Measurements from ENCODE around the gene SERHL2. TPM values are rescaled to one million over a fixed set of nuclear protein-coding genes. Genes with fewer than 3 reads are reported as not detected.

Gene SERHL2
- total and polyA plus RNA-seq, 12 donors = 1.4 to 6.1 (median 3.5) TPM

- ATAC-seq = no peak
- Histone ChIP-seq H3K27me3 (no peaks in the 10 kb centered on the region), H3K27ac (no peak overlapping the region), H3K9me3 (no peaks in the 10 kb centered on the region), H3K36me3 (peaks cover 0 to 55% (median 27%) of the 10 kb centered on the region in 9 donors), H3K4me1 (peaks cover 5 to 59% (median 29%) of the 10 kb centered on the region in 9 donors), H3K4me3 (no peak overlapping the region)
- 91 to 98% methylated on average over 4 of the region's 4 CpGs for WGBS, 2 donors
- intact Hi-C loops (cut with DNase I) = loop anchor here in 5 of 10 donors (2.0 to 10.0 kb wide), 6 partner anchors 23 to 202 kb away; no protein-coding TSS in a partner anchor
- DNase-seq = no peak
- TF ChIP-seq CTCF (IDR thresholded peaks at IDR 0.05) = no peak
These were observed 66.3 kb downstream of the SERHL2 start for GRCh38 chr22:42620084-42620483.

- peaks cover 0 to 69% (median 40%) of the 10 kb centered on the region in 9 donors for H3K36me3 ChIP-seq
- peaks cover 5 to 45% (median 23%) of the 10 kb centered on the region in 9 donors for H3K4me1 ChIP-seq
- H3K27ac ChIP-seq = peak overlapping the region in 5 of 10 donors; percentile 3 to 44 (median 35)
- intact Hi-C loops (cut with DNase I) = loop anchor here in 5 of 10 donors (2.0 to 10.0 kb wide), 6 partner anchors 21 to 201 kb away; no protein-coding TSS in a partner anchor
- peak; percentile 81 to 96 (median 92) for TF ChIP-seq CTCF (IDR thresholded peaks at IDR 0.05)
- H3K9me3 ChIP-seq = no peaks in the 10 kb centered on the region
- H3K4me3 ChIP-seq = no peak overlapping the region
- ATAC-seq (peak; percentile 45 to 74 (median 70)), DNase-seq (peak; percentile 69 to 78)
- WGBS, 2 donors = 42 to 51% methylated on average over 11 of the region's 11 CpGs
- no peaks in the 10 kb centered on the region for H3K27me3 ChIP-seq
These were observed 67.8 kb downstream of the SERHL2 start for GRCh38 chr22:42621505-42622002.

- intact Hi-C loops (cut with DNase I) = loop anchor here in 4 of 10 donors (5.0 to 10.0 kb wide), 4 partner anchors 190 to 200 kb away; no protein-coding TSS in a partner anchor
- Histone ChIP-seq H3K4me3 (no peak overlapping the region), H3K9me3 (no peaks in the 10 kb centered on the region), H3K27ac (peak overlapping the region in 4 of 10 donors; percentile 6 to 44 (median 38)), H3K4me1 (peaks cover 5 to 39% (median 23%) of the 10 kb centered on the region in 9 donors), H3K27me3 (no peaks in the 10 kb centered on the region), H3K36me3 (peaks cover 4 to 76% (median 46%) of the 10 kb centered on the region in 9 donors)
- ATAC-seq (no peak), DNase-seq (no peak)
- WGBS, 2 donors = 90 to 91% methylated on average over 20 of the region's 20 CpGs
- no peak for TF ChIP-seq CTCF (IDR thresholded peaks at IDR 0.05)
These were observed 68.4 kb downstream of the SERHL2 start for GRCh38 chr22:42622061-42622710.

- peak overlapping the region in 8 of 10 donors; percentile 4 to 68 (median 51) for H3K27ac ChIP-seq
- no peak for ATAC-seq
- 83 to 90% methylated on average over 18 of the region's 18 CpGs for WGBS, 2 donors
- peaks cover 5 to 34% (median 23%) of the 10 kb centered on the region in 9 donors for H3K4me1 ChIP-seq
- no peaks in the 10 kb centered on the region for H3K9me3 ChIP-seq
- no peak for DNase-seq
- H3K4me3 ChIP-seq = no peak overlapping the region
- no peak for TF ChIP-seq CTCF (IDR thresholded peaks at IDR 0.05)
- intact Hi-C loops (cut with DNase I) = loop anchor here in 4 of 10 donors (5.0 to 10.0 kb wide), 4 partner anchors 189 to 199 kb away; no protein-coding TSS in a partner anchor
- no peaks in the 10 kb centered on the region for H3K27me3 ChIP-seq
- peaks cover 6 to 87% (median 57%) of the 10 kb centered on the region in 9 donors for H3K36me3 ChIP-seq
These were observed 69.6 kb downstream of the SERHL2 start for GRCh38 chr22:42623301-42623751.

Other genes with a start within 250 kb of the SERHL2 start
- gene NFAM1, start 121.6 kb upstream of the SERHL2 start, total RNA-seq = 1 to 10 TPM in 7 of 10 donors, under 1 TPM in 3; 0.45 to 6.4 (median 1.6) TPM
- gene NFAM1, start 121.6 kb upstream of the SERHL2 start, polyA plus RNA-seq = under 1 TPM; 0.38 to 0.44 TPM
- gene RRP7A, start 34.2 kb upstream of the SERHL2 start, total RNA-seq = 10 to 100 TPM; 20.8 to 35.2 (median 26.1) TPM
- 10 to 100 TPM; 21.9 to 28.3 TPM for gene RRP7A, start 34.2 kb upstream of the SERHL2 start, polyA plus RNA-seq
- gene POLDIP3, start 60.9 kb downstream of the SERHL2 start, total RNA-seq = 10 to 100 TPM; 27.2 to 42.6 (median 33.6) TPM
- 10 to 100 TPM; 11.9 to 32.6 TPM for gene POLDIP3, start 60.9 kb downstream of the SERHL2 start, polyA plus RNA-seq
- gene ATP5MGL, start 86.6 kb downstream of the SERHL2 start, total RNA-seq = 1 to 10 TPM in 1 of 10 donors, under 1 TPM in 9; 0.32 to 1.2 (median 0.50) TPM
- not detected for gene ATP5MGL, start 86.6 kb downstream of the SERHL2 start, polyA plus RNA-seq
- gene CYB5R3, start 95.4 kb downstream of the SERHL2 start, total RNA-seq = 100 to 1,000 TPM; 261 to 633 (median 312) TPM
- 100 to 1,000 TPM in 1 of 2 donors, 10 to 100 TPM in 1; 91.9 to 303 TPM for gene CYB5R3, start 95.4 kb downstream of the SERHL2 start, polyA plus RNA-seq
- gene A4GALT, start 166.9 kb downstream of the SERHL2 start, total RNA-seq = 100 to 1,000 TPM in 2 of 10 donors, 10 to 100 TPM in 8; 61.4 to 123 (median 80.6) TPM
- 100 to 1,000 TPM in 1 of 2 donors, 10 to 100 TPM in 1; 95.0 to 167 TPM for gene A4GALT, start 166.9 kb downstream of the SERHL2 start, polyA plus RNA-seq